Coronary artery (tissue), 2 donors: ENCODE measurements around the gene ERV3-1.
"Not testable (repeated sequence)": the region's sequence is repeated elsewhere in the genome, so short reads cannot be mapped to it uniquely, and the experiment has no call there.

Source experiments
- DNase-seq: peaks from one replicate; pipeline ENCODE4 v3.0.0-alpha.2; 2017; ENCODE audit warnings: low spot score
- H3K27ac ChIP-seq, 2 donors: fragments of 200-600 bp; sonication (generic); one replicate each; pipeline ENCODE4 v1.5.1; 2016 to 2019
- H3K4me3 ChIP-seq: fragments of 200-600 bp; sonication (generic); 2 replicates; pipeline ENCODE4 v1.5.1; 2016; ENCODE audit warnings: mild to moderate bottlenecking, moderate library complexity
- CTCF ChIP-seq: fragments of 200-600 bp; sonication (generic); IDR thresholded peaks from one replicate; pipeline ENCODE4 v1.5.1; 2019; ENCODE audit warnings: antibody characterized with exemption

The ERV3-1 gene

DNA sequence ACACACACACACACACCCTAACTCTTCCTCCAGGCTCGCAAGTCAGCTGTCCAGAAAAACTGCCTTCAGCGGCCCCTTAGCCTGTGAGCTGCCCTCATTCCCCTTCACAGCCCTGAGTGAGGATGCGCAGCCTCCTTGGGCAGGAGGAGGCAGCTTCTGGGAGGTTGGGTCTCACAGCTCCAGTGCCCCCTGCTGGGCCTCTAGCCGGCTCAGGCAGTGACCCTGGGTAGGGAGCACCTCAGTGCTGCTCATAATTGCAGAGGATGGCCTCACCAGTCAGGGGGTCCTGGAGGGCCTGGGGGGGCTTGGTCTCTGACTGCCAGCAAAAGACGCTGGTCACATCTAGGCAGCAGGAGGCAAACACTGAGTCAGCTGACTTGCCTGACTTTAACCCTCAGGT, 59.7 kb downstream of the ERV3-1 start:
- Histone ChIP-seq H3K27ac (no peak overlapping the region), H3K4me3 (peak overlapping the region; percentile 68)
- no peak for DNase-seq
- TF ChIP-seq CTCF = no peak

DNA sequence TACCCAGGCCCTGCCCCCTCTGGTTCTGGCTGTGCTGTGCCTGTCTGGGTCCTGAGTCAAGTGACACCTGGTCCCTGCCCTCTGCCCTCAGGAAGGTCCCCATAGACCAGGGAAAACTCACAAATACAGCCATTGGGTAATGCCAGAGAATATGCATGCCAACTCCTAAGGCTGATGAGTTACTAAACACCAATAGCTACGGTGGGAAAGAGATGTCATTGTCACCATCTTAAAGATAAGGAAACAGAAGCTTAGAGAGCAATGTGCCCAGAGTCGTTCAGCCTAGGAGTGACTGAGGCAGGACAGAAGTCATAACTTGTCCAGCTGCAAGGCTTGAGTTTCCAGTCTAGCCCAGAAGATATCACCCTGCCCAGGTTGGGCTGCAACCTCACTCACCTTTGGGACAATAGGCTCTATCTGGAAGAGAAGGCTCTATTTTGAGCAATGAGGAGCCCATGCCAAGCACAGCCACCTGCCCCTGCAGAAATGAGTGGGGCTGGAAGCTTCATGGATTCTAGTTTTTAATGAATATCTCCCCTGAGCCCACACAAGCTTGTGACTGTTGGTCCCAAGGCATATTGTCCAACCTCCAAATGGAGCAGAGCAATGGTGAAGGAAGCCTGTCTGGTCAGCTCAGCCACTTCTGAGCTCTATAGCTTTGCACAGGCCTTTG, 60.8 kb downstream of the ERV3-1 start:
- DNase-seq = no peak
- H3K27ac ChIP-seq = no peak overlapping the region
- TF ChIP-seq CTCF = no peak
- H3K4me3 ChIP-seq = no peak overlapping the region

DNA sequence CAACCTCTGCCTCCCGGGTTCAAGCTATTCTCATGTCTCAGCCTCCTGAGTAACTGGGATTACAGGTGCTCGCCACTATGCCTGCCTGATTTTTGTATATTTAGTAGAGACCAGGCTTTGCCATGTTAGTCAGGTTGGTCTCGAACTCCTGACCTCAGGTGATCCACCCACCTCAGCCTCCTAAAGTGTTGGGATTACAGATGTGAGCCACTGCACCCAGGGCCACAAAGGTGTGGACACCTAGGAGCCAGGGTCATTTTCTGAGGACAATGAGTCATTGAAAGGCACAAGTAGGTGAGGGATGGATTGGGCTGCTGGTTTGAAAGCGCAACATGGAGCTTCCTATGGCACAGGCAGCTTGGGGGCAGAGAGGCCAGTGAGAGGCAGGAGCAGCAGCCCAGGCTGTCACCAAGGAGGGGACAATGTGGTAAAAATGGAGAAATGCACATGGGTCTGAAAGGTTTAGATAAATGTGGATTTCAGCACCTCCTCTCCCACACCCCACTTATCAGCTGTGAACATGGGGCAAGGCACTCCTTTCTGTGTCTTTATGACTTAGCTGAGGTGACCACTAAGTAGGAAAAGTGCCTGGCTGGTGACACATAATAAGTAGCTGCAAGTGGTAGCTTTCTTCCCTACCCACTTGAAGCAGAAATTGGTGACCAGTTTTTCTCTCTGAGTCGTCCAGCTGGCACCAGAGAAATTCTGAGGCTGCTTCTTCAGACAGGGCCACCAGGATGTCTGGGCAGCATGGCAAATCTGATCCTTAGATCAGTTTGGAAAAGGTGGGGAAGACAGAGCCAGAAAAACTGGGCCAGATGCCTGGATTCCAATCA, 61.6 kb downstream of the ERV3-1 start:
- H3K27ac ChIP-seq, H3K4me3 ChIP-seq, DNase-seq: not testable (repeated sequence)
